Right kidney (tissue), 9 donors: ENCODE results near the gene OLFM2.
"Not testable (repeated sequence)": the region's sequence is repeated elsewhere in the genome, so short reads cannot be mapped to it uniquely, and the experiment has no call there.

Source experiments
- DNase-seq: peaks from one replicate; pipeline ENCODE4 v3.0.0-alpha.2; 2016
- long read RNA-seq, 8 donors: transcript quantifications; one replicate each; lab custom pipeline, GENCODE V29; 2026

Gene OLFM2
- long read RNA-seq, donor 1, transcript OLFM2-201 (6 exons, 2,019 nt), result major isoform, 7 of 8 reads
- long read RNA-seq, donor 1, partial matches to known transcripts, result 0 of 8 reads
- long read RNA-seq, donor 1, other reads (novel, unspliced or antisense), result 0 of 8 reads
- long read RNA-seq, donor 2, transcript OLFM2-201 (6 exons, 2,019 nt), result major isoform, 8 of 8 reads
- long read RNA-seq, donor 2, partial matches to known transcripts, result 0 of 8 reads
- long read RNA-seq, donor 2, other reads (novel, unspliced or antisense), result 0 of 8 reads
- long read RNA-seq, donor 3, result 0 reads
- long read RNA-seq, donor 4, partial matches to known transcripts, result 21 of 24 reads
- long read RNA-seq, donor 4, other reads (novel, unspliced or antisense), result 0 of 24 reads
- long read RNA-seq, donor 5, transcript OLFM2-201 (6 exons, 2,019 nt), result major isoform, 15 of 16 reads
- long read RNA-seq, donor 5, partial matches to known transcripts, result 0 of 16 reads
- long read RNA-seq, donor 5, other reads (novel, unspliced or antisense), result 0 of 16 reads
- long read RNA-seq, donor 6, transcript OLFM2-201 (6 exons, 2,019 nt), result major isoform, 8 of 10 reads
- long read RNA-seq, donor 6, partial matches to known transcripts, result 0 of 10 reads
- long read RNA-seq, donor 6, other reads (novel, unspliced or antisense), result 0 of 10 reads
- long read RNA-seq, donor 7, result 0 reads
- long read RNA-seq, donor 8, transcript OLFM2-201 (6 exons, 2,019 nt), result major isoform, 6 of 8 reads
- long read RNA-seq, donor 8, partial matches to known transcripts, result 0 of 8 reads
- long read RNA-seq, donor 8, other reads (novel, unspliced or antisense), result 0 of 8 reads

DNA sequence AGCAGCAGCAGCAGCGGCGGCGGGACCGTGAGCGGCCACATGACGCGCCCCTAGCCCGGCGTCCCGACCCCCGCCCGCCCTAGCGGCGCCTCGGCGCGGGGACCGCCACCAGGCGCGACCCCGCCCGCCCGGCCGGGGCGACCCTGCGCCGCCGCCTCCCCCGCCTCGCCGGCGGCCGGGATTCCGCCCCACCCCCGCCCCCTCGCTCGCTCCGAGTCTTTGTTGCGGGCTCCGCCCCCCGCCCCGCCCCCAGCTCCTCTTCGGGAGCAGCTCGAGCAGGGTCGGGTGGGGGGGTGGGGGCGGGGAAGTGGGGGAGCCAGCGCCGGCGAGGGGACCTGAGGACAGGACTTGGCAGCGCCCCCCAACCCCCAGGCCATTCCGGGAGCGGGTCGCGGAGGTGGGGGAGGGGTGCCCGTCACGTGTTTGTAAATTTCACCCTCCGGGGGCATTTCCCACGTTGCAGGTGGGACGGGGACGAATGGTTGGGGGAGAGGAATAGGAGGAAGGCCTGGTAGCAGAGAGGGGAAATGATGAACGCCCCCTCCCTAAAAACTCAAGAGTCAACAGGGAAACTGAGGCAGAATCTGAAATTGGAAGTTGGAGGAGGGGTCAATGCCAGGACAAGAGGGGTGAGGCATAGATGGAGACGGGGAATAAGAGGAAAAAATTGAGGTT is at the start of gene OLFM2:
TSS of gene OLFM2 (minus strand) at position 190 of the 675 bp plus-strand sequence. CDS start at position 41, 149 bp downstream.
- no peak for DNase-seq

- no peak for DNase-seq
Observed at GRCh38 chr19:9981406-9982260, 45.3 kb upstream of the OLFM2 start.

DNA sequence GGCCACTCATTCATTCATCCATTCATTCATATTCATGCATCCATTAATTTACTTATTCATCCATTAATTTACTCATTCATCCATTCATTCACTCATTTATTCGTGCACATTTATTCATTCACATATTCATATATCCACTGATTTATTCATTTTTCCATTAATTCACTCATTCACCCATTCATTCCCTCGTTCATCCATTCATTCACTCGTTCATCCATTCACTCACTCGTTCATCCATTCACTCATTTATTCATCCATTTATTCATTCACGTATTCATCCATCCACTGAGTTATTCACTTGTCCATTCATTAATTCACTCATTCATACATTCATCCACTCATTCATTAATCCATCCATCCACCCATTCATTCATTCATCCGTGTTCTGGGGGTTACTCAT is 35.8 kb upstream of the OLFM2 start:
- DNase-seq, result no peak

DNA sequence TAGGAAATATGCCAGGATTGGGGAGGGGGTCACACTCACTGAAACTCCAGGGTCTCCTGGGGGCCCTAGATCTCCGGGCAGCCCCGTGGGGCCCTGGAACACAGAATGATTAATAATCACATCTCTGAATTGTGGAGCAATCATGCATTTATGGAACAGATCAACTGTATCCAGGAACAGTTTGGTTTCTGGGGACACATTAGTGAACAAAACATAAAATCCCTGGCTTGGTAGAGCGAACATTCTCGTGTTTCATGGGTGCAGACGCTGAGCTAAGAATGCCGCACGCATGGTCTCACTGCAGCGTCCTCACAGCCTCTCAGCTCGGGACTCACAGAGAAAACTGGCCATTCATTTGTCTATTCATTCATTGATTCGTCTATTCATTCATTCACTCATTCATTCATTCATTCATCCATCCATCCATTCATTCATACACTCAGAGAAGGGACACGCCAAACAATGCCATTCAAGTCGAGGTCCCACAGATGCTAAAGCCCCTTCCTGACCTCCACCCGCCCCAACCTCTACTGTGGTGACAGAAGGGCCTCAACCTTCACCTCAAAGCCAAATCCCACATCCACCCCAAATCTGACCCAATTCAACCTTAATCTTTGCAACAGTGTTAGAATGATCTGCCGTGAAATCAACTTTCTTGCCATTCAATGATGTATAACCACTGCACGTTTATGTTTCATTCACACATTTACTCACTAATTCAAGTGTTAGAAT is 35.0 kb upstream of the OLFM2 start:
- DNase-seq, result no peak

DNA sequence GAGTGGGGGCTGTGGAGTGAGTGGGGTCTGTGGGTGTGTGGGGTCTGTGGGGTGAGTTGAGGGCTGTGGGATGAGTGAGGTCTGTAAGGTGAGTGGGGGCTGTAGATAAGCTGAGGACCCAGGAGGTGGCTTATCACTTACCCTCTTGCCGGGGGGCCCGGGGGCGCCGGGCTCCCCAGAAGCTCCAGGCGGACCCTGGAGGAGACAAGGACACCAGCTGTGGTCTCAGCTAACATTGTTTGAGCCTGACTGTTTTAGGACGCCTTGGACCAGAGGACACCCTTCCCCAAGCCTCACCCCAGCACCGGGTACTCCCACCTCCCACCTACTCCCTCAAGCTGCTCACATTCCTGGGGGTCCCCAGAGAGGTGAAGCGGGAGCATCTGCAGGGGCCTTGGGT is 34.2 kb upstream of the OLFM2 start:
- no peak for DNase-seq

GRCh38 chr19:9969688-9969975 is 33.3 kb upstream of the OLFM2 start:
- no peak for DNase-seq

DNA sequence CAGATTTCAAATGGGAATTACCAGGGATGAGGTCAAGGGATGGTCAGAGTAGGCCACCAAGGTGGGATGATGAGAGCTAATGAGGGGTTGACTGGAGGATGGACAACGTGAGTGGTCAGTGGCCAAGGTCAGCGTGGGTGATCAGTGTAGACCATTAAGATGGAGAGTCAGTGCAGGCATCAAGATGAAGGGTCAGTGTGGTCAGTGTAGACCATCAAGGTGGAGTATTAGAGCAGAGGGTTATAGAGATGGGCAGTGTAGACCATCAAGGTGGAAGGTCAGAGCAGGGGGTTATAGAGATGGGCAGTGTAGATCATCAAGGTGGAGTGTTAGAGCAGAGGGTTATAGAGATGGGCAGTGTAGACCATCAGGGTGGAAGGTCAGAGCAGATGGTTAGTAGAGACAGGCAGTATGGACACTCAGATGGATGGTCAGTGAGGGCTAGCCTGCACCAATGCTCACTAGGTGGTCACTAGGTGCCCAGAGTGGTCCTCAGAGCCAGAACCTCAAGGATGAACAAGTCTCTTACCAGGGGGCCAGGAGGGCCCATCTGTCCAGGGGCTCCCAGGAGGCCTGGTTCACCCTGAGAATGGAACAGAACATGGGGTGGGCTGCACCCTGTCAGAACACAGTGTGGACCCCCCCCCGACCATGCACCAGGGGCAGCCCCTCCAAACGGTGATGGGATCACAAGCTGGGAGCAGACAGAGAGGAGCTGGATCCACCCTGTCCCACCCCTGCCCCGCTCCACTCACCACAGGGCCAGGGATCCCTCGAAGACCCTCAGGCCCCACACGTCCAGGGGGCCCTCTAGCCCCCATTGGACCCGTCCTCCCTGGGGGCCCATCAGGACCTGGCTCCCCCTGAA is 32.7 kb upstream of the OLFM2 start:
- no peak for DNase-seq

GRCh38 chr19:9967326-9967725 is 31.0 kb upstream of the OLFM2 start:
- DNase-seq, result no peak

- no peak for DNase-seq
Observed at GRCh38 chr19:9966448-9966847, 30.1 kb upstream of the OLFM2 start.

- no peak for DNase-seq
Observed at GRCh38 chr19:9966024-9966423, 29.7 kb upstream of the OLFM2 start.

DNA sequence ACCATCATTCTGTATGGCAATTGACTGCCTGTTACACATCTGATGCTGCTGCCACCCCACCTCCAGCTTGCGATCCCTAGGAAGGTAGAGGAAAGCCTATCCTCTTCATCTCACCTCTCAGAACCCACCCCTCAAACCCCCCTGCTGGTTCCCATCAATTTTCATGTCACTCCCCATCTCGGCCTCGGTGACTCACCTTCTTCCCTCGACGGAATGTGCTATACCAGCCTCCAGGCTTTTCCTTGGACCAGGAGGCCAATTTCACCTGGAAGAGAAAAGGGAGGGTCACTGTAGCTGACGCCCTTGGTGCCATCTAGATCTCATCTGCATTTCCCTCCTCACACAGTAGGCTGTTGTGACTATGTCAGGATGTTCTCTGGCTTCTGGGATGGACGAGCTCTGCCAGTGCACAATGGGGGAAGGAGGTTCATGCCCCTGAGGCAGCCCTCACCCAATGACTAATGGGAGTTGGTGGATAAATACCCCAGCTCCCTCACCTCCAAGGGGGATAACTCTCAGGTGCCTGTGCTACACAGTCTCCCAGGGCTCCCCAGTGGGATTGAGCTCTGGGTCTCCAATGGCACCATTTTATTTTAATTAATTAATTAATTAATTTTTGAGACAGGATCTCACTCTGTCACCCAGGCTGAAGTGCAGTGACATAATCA is 26.4 kb upstream of the OLFM2 start:
- DNase-seq, result no peak

DNA sequence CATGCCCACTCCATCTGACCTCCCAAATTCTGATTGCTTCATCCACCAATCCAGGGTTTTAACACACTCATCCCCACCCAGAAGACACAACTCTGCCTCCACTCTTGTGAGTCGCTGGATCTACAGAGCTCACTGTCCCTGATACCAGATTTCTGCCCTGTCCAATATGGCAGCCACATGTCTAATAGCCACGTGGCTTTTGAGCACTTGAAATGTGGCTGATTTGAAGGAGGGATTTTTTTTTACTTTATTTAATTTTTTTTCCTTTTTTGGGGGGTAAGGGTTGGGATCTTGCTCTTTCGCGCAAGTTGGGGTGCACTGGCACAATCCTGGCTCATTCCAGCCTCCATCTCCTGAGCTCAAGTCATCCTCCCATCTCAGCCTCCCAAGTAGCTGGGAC is 24.8 kb upstream of the OLFM2 start:
- DNase-seq, result no peak

DNA sequence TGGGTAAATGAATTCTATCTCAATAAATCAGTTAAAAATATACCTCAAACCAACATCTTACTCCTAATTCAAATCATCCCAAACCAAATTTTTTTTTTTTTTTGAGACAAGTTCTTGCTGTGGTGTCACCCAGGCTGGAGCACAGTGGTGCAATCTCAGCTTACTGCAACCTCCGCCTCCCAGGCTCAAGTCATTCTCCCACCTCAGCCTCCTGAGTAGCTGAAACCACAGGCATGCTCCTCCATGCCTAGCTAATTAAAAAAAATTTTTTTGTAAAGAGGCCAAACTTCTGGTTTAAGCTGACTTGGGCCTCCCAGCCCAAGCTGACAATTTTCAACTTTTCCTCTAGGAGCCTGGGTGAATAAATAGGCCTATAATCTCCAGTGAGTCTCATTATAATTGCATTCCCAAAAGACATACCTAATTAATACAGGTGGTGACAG is 22.1 kb upstream of the OLFM2 start:
- no peak for DNase-seq

- DNase-seq, result no peak
Observed at GRCh38 chr19:9956956-9957355, 20.6 kb upstream of the OLFM2 start.

- DNase-seq, result no peak
Observed at GRCh38 chr19:9953802-9954542, 17.7 kb upstream of the OLFM2 start.

DNA sequence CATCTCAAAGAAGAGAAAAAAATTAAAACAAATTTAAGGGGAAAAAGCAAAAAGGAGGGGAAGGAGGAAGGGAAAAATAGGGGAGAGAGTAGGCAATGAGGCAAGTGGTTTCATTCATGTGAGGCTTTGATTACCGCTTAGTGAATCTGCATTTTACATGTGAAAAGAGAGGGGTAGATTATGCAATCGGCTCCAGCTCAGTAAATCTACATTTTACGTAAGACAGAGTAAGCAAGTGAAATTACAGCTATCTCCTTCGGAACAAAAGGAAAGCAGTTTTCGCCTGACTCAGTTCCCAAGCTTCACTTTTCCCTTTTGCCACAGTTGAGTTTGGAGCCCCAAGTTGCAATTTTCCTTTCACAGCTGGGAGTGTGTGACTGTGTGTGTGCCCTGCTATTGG is 16.0 kb upstream of the OLFM2 start:
- DNase-seq, result no peak

DNA sequence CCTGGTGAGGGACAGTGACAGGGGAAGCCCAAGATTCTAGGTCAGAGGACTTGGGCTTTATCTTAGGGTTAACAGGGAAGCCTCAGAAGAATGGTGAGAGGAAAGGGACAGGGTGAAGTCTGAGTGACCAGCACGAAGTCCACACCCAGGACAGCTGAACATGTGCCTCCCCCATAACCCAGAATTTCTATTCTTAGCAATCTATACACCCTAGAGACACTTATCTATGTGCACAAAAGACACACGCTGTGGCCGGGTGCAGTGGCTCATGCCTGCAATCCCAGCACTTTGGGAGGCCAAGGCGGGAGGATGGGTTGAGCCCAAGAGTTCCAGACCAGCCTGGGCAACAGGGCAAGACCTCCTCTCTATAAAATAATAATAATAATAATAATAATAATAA is 11.1 kb upstream of the OLFM2 start:
- no peak for DNase-seq

GRCh38 chr19:9946528-9947125 is 10.3 kb upstream of the OLFM2 start:
- DNase-seq, result not testable (repeated sequence)
